ENCODE data around the gene TBX2. TPM values are rescaled to one million over a fixed set of nuclear protein-coding genes. Genes with fewer than 3 reads are reported as not detected.

The TBX2 gene
- total and polyA plus RNA-seq, 2 of the 13 experiments (the other 11 are each of a cell fraction or from before 2014, with no cell fraction given): 2.8 to 15.3 TPM

- TF ChIP-seq ZNF672 (CRISPR knock-in tag; IDR thresholded peaks at IDR 0.05) (no peak), ZNF354B (CRISPR knock-in tag; IDR thresholded peaks at IDR 0.05) (no peak), ZBTB37 (CRISPR knock-in tag; IDR thresholded peaks at IDR 0.05) (no peak), HNRNPK (IDR thresholded peaks at IDR 0.05; ENCODE audit: low read depth, low read length, poor library complexity, severe bottlenecking) (no peak), ZNF510 (CRISPR knock-in tag; IDR thresholded peaks at IDR 0.05; ENCODE audit: low read depth) (no peak), ZNF784 (CRISPR knock-in tag; IDR thresholded peaks at IDR 0.05; ENCODE audit: borderline replicate concordance) (no peak; the same call in 1 of the 2 replicates), SAFB2 (CRISPR knock-in tag; IDR thresholded peaks at IDR 0.05; ENCODE audit: borderline replicate concordance, low read depth) (no peak), ZNF879 (CRISPR knock-in tag; IDR thresholded peaks at IDR 0.05) (no peak), ZBTB38 (CRISPR knock-in tag; IDR thresholded peaks at IDR 0.05) (0 out of 2 replicates have a peak, but pooled peaks have one; percentile 20), MAFK (conservative IDR thresholded peaks at IDR 0.05 in 1 of 2, IDR thresholded peaks at IDR 0.05 in 1 of 2; ENCODE audit: low read length in 2 of 2) (no peak), FOXA1 (IDR thresholded peaks at IDR 0.05) (no peak), FOXA1 (CRISPR knock-in tag; IDR thresholded peaks at IDR 0.05) (no peak), BORCS8-MEF2B (CRISPR knock-in tag; IDR thresholded peaks at IDR 0.05) (no peak), SP4 (CRISPR knock-in tag; IDR thresholded peaks at IDR 0.05) (no peak), MAX (IDR thresholded peaks at IDR 0.05) (peak; percentile 47; the same call in 1 of the 2 replicates), ZNF570 (CRISPR knock-in tag; IDR thresholded peaks at IDR 0.05; ENCODE audit: borderline replicate concordance) (no peak), PHB2 (IDR thresholded peaks at IDR 0.05; ENCODE audit: partially characterized antibody) (no peak), SRSF9 (IDR thresholded peaks at IDR 0.05; ENCODE audit: borderline replicate concordance, insufficient read depth, low read depth, low read length, poor library complexity, severe bottlenecking) (no peak), SMARCC2 (IDR thresholded peaks at IDR 0.05) (no peak), NFKB2 (CRISPR knock-in tag; IDR thresholded peaks at IDR 0.05; ENCODE audit: borderline replicate concordance) (no peak), ZIK1 (CRISPR knock-in tag; IDR thresholded peaks at IDR 0.05; ENCODE audit: borderline replicate concordance, low read depth) (no peak), ZBTB42 (CRISPR knock-in tag; IDR thresholded peaks at IDR 0.05) (no peak), ZNF317 (CRISPR knock-in tag; IDR thresholded peaks at IDR 0.05) (no peak), DPF2 (CRISPR knock-in tag; IDR thresholded peaks at IDR 0.05; ENCODE audit: borderline replicate concordance, low read depth) (no peak), ZNF614 (CRISPR knock-in tag; IDR thresholded peaks at IDR 0.05; ENCODE audit: borderline replicate concordance) (no peak), ZNF331 (CRISPR knock-in tag; IDR thresholded peaks at IDR 0.05) (no peak), SMAD9 (CRISPR knock-in tag; IDR thresholded peaks at IDR 0.05) (no peak)
- TF ChIP-seq, protein P1, sequence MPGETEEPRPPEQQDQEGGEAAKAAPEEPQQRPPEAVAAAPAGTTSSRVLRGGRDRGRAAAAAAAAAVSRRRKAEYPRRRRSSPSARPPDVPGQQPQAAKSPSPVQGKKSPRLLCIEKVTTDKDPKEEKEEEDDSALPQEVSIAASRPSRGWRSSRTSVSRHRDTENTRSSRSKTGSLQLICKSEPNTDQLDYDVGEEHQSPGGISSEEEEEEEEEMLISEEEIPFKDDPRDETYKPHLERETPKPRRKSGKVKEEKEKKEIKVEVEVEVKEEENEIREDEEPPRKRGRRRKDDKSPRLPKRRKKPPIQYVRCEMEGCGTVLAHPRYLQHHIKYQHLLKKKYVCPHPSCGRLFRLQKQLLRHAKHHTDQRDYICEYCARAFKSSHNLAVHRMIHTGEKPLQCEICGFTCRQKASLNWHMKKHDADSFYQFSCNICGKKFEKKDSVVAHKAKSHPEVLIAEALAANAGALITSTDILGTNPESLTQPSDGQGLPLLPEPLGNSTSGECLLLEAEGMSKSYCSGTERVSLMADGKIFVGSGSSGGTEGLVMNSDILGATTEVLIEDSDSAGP (CRISPR knock-in tag; IDR thresholded peaks at IDR 0.05; ENCODE audit: borderline replicate concordance): peak; percentile 68
Observed at GRCh38 chr17:61368049-61368831, 31.4 kb upstream of the TBX2 start (continued).
